GM18870 (cell line): Measurements from ENCODE around the gene LSM7.
"Not testable (repeated sequence)": the region's sequence is repeated elsewhere in the genome, so short reads cannot be mapped to it uniquely, and the experiment has no call there.

ENCODE experiments used
- ATAC-seq: cut with Tn5 transposase; IDR thresholded peaks from one replicate; pipeline ENCODE4 v1.9.1; 2021; ENCODE audit warnings: moderate library complexity; ENCODE audit not compliant: unreplicated experiment

LSM7 gene

DNA sequence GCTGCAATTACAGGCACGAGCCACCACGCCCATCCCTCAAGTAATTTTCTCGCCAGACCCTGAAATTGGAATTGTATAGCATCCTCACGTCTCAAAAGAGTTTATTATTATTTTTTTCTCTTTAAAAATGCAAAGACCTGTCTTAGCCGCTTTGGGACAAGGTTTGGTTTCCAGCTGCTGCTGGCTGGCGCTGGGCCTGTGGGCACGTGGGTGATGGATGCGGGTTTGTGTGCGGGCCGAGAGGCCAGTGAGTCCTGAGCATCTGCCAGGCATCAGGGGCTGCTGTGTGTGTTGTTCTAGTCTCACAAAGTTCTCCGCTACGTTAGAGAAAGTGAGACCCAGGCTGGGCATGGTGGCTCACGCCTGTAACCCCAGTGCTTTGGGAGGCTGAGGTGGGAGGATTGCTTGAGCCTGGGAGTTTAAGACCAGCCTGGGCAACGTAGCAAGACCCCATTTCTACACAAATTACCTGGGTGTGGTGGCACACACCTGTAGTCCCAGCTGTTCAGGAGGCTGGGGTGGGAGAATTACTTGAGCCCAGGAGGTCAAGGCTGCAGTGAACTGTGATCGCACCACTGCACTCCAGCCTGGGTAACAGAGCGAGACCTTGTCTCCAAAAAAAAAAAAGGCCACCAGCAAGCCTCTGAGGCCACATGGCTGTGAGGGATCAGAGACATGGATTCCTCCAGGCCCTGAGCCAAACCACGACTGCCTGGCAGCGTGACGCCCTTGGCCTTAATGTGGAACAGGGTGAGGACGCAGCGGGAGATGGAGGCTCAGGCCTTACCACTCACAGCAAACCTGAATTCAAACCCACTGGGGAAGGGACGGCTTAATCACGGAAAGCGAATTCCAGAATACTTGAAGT lies 27.0 kb upstream of the LSM7 start:
- ATAC-seq, result no peak

DNA sequence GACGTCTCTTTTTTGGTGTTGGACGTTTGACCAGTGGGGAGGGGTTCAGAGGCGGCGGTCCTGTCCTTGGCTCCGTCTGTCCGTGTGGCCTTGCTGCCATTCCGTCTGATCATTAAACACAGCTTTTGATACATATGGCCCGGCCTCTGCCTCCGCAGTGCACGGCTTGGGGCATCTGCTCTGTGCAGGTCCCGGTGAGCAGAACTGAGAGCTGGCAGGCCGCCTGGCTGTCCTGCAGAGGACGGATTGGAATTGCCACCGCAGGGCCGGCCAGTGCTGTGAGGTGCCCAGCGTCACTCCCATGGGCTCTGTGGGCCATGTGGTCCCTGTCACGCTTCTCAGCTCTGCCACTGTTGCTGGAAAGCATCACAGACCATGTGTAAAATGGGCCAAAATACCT lies 26.3 kb upstream of the LSM7 start:
- ATAC-seq, result no peak

DNA sequence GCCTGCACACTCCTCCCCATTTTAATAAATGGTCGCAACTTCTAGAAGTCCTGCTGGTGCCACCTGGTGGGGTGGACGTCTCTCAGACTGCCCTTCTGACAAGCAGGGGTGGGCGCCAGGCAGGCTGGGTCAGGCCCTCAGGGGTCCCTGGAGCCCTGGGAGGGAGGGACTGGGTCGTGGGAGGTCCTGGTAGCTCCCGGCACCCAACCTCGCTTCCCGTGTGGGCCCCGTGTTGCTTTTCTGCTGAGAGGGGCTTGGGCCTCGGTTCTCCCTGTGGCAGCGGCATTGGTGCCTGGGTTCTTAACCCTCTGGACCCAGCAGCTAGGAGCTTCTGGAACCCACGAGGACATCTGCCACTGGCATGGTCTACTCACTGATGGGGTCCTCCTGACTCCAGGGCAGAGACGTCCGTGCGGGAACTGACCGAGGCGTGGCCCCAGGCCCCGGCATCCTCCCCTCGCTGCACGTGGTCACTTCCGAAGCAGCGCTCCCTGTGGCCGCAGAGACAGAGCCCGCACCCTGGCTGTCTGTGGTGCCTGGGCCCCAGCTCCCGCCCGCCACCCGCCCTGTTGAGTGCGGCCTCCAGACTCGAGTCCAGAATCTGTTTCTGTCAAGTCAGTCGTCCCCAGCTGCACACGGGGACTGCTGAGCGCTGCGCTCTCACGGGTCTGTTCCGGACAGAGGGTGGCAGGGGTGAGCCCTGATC lies 25.7 kb upstream of the LSM7 start:
- no peak for ATAC-seq

DNA sequence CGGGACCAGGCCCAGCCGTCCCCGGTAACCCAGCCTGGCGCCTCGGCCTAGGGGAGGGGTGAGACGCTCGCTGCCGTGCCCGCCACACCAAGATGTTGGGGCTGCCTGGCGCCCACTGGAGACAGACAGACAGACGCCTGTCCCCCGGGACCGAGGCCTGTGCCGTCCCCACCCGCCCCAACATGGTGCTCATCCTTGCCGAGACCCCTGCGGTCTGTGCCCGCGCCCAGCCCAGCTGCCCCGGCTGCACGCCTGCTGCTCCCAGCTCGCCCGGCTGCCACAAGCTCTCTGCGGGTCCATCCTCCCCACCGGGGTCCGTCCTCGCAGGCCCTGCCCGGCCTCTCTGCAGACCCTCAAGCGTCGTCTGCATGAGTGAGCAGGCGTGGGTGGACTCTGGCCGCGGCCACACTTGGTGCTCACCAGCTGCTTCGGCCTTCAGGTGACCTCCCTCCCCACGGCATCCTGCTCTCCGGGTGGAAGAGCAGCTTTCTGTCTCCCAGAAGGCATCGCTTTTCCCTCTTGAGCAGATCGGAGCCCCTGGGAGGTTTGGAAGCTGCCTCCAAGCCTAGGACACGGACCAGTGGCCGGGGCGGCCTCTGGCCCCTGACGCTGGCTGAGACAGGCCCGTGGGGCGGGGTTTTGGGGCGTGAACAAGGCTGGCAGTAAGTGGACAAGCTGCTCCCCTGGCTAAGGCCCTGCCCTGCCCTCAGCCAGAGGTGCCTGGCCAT lies 24.9 kb upstream of the LSM7 start:
- ATAC-seq, result no peak

DNA sequence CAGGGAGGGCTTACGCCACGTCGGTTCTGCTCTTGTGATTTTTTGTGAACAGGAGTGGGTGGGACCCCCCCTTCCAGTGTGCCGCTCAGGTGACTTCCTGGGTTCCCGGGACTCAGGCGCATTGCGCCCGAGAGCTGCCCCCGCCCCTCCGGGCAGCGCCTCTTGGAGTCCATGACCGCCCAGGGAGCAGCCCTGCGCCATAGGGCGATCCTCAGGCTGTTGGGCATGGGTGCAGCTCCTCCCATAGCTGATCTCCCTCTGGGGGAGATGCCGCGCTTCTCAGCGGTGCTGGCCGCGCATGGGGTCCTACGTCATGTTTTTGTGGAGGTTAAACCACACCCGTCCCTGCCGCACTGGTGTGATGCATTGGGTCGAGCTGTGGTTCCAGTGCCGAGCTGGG lies 23.7 kb upstream of the LSM7 start:
- no peak for ATAC-seq

DNA sequence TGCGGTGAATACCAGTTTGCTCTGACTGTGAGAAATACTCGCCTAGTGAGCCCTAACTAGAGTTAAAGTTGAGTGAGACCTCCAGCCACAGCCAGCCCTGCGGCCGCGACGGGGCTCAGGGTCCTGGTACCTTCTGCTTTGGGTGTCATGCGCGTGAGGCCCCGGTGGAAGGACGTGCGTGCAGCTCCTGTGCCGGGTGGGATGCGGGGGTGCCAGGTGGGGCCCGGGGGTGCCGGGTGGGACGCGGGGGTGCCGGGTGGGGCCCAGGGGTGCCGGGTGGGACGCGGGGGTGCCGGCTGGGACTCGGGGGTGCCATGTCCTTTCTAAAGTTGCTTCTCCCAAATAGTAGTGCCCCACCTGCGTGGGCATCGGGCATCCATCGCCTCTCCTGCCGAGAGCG lies 23.2 kb upstream of the LSM7 start:
- ATAC-seq, result no peak

DNA sequence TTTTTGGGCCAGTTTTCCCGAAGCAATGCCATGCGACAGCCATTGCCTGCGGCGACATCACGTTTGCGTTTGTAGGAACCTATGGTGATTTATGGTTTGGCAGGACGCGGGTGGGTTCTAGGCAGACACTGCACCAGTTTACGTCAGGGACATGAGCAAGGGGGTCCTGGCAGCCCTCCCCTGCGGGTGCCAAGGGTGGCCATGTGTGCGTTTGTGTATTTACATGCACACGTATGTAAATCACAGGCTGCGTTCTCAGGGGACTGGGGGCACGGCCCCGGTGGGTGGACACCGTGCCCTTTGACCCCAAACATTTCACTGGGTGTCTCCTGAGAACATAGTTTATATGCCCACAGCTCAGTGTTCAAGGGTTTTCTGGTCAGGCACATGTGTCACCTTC lies 22.3 kb upstream of the LSM7 start:
- no peak for ATAC-seq

DNA sequence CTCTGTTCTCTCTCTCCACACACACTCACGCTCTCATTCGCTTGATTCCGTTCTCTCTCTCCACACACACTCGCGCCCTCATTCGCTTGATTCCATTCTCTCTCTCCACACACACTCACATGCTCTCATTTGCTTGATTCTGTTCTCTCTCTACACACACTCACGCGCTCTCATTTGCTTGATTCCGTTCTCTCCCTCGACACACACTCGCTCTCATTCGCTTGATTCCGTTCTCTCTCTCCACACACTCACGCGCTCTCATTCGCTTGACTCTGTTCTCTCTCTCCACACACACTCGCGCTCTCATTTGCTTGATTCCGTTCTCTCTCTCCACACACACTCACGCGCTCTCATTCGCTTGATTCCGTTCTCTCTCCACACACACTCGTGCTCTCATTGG lies 21.4 kb upstream of the LSM7 start:
- not testable (repeated sequence) for ATAC-seq

DNA sequence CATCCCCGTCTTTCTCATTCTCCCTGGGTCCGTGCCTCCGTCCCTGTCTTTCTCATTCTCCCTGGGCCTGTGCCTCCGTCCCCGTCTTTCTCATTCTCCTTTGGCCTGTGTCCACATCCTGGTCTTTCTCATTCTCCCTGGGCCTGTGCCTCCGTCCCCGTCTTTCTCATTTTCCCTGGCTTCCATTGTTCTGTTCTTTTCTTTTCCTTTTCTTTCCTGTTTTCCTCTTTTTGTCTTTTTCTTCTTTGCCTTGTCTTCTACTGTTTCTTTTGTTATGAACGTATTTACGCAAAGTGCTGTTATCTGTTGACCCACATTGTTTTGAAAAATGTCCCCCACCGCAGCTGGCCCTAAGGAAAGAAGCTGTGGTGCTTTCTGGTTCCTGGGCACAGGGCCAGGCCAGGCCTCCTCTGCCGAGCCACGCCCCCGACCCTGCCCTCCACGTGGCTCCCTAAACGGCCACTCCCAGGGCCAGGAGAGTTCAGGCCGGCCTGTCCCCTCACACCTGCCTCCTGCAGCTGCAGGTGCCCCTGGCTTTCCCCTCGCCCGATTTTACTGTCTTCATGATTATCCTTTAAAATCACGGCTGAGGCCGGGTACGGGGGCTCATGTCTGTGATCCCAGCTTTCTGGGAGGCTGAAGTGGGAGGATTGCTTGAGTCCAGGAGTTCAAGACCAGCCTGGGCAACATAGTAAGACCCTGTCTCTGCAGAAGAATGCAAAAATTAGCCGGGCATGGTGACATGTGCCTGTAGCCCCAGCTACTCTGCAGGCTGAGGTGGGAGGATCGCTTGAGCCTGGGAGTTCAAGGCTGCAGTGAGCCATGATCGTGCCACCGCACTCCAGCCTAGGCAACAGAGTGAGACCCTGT lies 17.6 kb upstream of the LSM7 start:
- no peak for ATAC-seq

DNA sequence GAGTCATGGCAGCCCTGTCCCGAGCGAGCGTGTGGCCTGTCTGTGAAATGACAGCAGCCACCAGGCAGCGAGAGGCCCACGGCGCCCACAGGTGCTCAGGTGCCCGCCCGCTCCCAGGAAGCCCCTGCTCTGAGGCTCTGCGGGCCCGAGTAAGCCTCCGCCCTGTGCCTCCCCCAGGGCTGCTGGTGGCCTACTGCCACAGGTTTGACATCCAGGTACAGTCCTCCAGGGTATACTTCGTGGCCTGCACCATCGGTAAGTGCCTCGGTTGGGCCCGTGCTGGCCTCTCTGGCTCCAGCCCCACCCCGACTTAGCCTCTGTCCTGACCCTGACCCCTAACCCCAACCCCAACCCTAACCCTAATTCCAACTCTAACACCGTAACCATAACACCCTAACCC lies 16.7 kb upstream of the LSM7 start:
- no peak for ATAC-seq

DNA sequence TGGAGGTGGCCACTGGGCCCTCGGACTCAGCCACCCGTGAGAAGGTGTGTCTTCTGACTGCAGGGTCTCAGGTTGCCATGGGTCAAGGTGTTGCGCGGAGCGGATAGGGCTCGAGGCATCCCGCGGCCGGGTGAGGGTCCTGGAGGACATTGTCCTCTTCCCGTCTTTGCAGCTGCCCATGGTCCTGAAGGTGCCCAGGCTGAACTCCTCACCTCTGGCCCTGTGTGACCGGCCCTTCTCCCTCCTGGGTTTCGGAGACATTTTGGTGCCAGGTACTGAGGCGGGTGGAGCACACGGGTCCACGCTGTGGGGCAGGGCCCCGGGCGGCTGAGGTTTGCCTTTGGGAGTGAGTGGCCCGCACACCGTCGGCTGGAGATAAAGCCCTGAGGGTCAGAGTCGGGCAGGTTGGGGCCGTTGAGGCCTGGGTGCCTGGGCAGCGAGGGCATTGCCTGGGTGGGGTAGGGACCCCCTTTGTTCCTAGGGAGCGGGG lies 16.0 kb upstream of the LSM7 start:
- no peak for ATAC-seq

DNA sequence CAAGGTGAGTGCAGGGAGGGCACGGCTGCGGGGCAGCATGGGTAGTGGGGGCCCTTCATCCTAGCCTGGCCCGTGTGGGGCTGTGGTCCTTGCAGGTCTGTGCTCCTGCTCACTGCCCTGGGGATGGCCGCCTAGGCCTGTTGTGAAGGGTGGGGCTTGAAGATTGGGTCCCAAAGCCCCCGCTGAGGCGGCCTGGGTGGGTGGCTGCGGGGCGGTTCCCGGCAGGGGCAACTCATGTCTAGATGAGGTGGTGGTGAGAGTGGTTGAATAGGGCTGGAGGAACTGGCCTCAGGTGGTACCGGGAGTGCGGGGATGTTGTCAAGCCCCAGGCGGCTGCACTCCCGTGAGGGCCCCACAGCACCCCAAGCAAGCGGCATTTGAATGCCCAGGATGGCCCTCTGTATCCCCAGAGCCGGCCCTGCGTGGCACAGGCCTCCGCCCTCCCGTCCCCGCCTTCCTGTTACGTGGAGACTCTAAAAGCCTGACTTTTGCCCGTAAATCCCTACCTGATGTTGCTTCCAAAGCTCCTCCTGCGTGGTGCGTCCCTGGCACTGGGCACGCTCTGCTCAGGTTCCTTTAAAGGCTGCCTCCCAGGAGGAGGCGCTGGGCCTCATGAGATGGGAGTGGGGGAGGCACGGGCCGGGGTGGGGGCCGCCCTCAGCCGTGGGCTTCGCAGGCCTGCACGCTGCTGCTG lies 15.1 kb upstream of the LSM7 start:
- ATAC-seq, result no peak

DNA sequence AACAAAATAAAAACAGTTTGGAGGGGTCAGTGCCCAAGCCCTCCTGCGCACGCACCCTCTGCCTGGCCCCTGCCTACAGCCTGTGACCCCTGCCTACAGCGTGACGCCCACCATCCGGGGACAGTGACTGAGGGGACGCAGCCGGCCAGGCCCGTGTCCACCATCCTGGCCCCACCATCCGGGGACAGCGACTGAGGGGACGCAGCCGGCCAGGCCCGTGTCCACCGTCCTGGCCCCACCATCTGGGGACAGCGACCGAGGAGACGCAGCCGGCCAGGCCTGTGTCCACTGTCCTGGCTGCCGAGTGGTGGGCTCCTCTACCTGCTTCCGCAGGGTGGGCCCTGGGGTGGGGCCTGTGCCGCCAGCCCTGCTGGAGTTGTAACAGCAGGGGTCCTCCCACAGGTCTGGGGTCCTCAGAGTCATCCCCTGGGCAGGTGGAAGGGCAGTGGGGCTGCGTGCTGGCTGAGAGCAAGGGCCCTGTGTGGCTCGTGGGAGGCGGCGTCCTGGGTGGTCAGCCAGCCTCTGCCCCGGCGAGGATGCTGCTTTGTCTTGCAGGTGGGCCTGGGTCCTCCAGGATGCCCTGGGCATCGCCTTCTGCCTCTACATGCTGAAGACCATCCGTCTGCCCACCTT lies 14.4 kb upstream of the LSM7 start:
- no peak for ATAC-seq

DNA sequence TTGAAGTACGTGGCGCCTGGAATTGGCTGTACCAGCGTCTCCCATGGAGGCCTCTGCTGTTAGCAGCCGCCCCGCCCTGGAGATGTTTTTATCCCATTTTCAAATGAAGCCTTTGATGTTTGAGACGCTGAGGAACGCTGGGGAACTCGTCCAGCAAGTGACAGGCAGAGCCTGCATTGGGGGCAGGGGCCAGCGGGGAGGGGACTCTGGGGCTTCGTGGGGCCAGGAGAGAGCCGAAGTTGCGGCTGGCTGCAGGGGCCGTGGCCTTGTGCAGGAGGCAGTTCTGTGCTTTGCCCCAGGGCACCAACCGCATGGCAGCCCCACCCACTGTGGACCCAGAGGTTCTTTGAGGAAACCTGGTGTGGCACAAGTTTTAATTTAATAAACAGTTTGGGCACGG lies 13.6 kb upstream of the LSM7 start:
- no peak for ATAC-seq

DNA sequence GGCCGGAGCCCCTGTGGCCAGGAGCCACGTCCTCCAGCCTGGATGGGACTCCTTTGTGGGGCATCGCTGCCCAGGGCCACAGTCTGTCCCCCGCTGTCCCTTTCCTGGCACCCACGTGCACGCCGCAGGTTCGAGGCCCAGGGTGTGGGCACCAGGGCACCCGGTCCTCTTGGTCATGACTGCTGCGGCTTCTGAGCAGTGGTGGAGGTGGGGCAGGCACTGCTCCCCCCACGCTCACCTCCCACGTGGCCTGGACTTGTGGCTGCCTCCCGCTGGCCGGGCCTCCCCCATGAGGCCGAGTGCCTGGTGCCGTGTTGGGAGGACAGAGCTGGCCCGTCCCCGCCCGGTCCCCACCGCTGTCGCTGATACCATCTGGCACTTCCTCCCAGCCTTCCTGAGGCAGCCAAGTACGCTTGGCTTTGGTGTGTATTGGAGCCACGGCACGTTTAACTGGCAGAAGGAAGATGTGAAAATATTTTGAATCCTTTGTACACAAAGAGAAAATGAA lies 12.9 kb upstream of the LSM7 start:
- no peak for ATAC-seq

DNA sequence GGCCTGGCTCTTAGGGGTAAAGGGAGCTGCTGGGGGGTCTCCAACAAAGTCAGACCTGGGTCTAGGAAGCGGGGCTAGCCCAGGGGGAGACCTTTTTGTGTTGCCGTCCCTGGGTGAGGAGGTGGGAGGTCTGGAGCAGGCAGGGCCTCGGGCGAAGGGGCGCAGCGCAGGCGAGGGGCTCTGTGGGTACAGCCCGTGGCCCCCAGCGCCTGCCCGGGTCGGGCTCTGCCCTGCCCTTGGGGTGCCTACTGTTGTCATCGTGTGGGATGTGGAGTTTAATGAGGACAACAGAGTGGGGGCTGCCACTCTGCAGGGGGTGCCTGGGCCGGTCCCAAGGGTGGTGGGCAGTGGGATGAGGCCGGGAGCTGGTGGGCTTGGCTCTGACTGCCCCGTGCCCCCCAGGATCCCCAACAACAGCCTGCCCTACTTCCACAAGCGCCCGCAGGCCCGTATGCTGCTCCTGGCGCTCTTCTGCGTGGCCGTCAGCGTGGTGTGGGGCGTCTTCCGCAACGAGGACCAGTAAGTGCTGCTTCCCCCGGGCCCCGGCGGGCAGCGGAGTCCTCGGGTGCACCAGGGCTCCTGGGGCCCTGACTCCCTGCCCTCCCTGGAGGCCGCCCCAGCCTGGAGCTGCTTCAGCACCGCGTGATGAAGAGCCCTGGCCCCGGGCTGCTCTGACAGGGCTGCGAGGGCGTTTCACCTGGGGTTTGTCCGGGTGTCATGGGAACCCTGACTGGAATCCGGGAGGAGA lies 12.3 kb upstream of the LSM7 start:
- no peak for ATAC-seq

DNA sequence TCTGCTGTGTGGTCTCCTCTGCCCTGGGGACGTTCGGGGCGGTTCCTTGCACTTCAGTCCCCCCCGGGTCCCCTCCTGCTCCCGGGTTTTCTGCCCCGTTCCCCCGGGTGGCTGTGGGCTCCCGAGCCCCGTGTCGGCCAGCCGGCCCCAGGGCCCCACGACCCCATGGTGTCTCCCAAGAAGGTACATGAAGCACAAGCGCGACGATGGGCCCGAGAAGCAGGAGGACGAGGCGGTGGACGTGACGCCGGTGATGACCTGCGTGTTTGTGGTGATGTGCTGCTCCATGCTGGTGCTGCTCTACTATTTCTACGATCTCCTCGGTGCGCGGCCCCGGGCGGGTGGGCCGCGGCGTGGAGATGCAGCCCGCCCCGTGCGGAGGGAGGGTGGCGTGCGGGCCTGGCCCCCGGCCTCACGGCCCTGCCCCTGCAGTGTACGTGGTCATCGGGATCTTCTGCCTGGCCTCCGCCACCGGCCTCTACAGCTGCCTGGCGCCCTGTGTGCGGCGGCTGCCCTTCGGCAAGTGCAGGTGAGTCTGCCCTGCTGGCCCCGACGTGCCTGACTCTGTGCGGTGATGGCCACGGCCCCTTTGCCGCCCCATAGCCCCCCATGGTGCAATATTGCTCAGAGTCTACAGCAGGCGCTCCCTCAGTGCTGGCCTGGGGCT lies 11.4 kb upstream of the LSM7 start:
- no peak for ATAC-seq
